ENCODE results near the gene FAM120A.

FAM120A gene

GRCh38 chr9:93612796-93613154, 161.3 kb downstream of the FAM120A start:
- DNase-seq (ENCODE audit: low spot score), result no peak
- POLR2A ChIA-PET (ENCODE audit: low non-redundant PET), result no interaction called here
- TF ChIP-seq, protein P1, sequence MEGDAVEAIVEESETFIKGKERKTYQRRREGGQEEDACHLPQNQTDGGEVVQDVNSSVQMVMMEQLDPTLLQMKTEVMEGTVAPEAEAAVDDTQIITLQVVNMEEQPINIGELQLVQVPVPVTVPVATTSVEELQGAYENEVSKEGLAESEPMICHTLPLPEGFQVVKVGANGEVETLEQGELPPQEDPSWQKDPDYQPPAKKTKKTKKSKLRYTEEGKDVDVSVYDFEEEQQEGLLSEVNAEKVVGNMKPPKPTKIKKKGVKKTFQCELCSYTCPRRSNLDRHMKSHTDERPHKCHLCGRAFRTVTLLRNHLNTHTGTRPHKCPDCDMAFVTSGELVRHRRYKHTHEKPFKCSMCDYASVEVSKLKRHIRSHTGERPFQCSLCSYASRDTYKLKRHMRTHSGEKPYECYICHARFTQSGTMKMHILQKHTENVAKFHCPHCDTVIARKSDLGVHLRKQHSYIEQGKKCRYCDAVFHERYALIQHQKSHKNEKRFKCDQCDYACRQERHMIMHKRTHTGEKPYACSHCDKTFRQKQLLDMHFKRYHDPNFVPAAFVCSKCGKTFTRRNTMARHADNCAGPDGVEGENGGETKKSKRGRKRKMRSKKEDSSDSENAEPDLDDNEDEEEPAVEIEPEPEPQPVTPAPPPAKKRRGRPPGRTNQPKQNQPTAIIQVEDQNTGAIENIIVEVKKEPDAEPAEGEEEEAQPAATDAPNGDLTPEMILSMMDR (conservative IDR thresholded peaks at IDR 0.05; ENCODE audit: low read depth), result no peak
- CTCF ChIA-PET, result no interaction called here
- H3K27ac ChIP-seq, result peak overlapping the region; percentile 66

- CTCF ChIA-PET, result no interaction called here
- TF ChIP-seq, protein P1 (conservative IDR thresholded peaks at IDR 0.05; ENCODE audit: low read depth), result no peak
- POLR2A ChIA-PET (ENCODE audit: low non-redundant PET), result no interaction called here
- H3K27ac ChIP-seq, result peak overlapping the region; percentile 66
- DNase-seq (ENCODE audit: low spot score), result no peak
These were observed 161.7 kb downstream of the FAM120A start for GRCh38 chr9:93613174-93613573.

GRCh38 chr9:93613791-93614190, 162.3 kb downstream of the FAM120A start:
- ChIA-PET CTCF (no interaction called here), POLR2A (ENCODE audit: low non-redundant PET) (no interaction called here)
- TF ChIP-seq, protein P1 (conservative IDR thresholded peaks at IDR 0.05; ENCODE audit: low read depth), result no peak
- H3K27ac ChIP-seq, result no peak overlapping the region
- no peak for DNase-seq (ENCODE audit: low spot score)

GRCh38 chr9:93614830-93615468, 163.5 kb downstream of the FAM120A start:
- no peak overlapping the region for H3K27ac ChIP-seq
- DNase-seq (ENCODE audit: low spot score), result no peak
- CTCF ChIA-PET, result interaction anchor here (0.6 kb wide), 1 partner anchor 279 kb away, joined by 3 read pairs; no protein-coding TSS in a partner anchor
- POLR2A ChIA-PET (ENCODE audit: low non-redundant PET), result no interaction called here
- TF ChIP-seq, protein P1 (conservative IDR thresholded peaks at IDR 0.05; ENCODE audit: low read depth), result no peak
